22Rv1 (cell line): Measurements from ENCODE around the gene KLRK1.
A peak's percentile ranks its signal among the peaks of the same experiment; 100 is the strongest.
"Not testable (repeated sequence)": the region's sequence is repeated elsewhere in the genome, so short reads cannot be mapped to it uniquely, and the experiment has no call there.

Experiments used
- H3K27ac ChIP-seq: fragments of 450-650 bp; 2 replicates; pipeline ENCODE4 v1.5.1; 2017
- CTCF ChIP-seq: fragments of 450-650 bp; IDR thresholded peaks from 2 replicates; pipeline ENCODE4 v1.5.1; 2017; ENCODE audit warnings: mild to moderate bottlenecking
- ZFX ChIP-seq: fragments of 450-650 bp; IDR thresholded peaks from 2 replicates; pipeline ENCODE4 v1.6.1; 2017; ENCODE audit warnings: antibody characterized with exemption, borderline replicate concordance

KLRK1 gene

DNA sequence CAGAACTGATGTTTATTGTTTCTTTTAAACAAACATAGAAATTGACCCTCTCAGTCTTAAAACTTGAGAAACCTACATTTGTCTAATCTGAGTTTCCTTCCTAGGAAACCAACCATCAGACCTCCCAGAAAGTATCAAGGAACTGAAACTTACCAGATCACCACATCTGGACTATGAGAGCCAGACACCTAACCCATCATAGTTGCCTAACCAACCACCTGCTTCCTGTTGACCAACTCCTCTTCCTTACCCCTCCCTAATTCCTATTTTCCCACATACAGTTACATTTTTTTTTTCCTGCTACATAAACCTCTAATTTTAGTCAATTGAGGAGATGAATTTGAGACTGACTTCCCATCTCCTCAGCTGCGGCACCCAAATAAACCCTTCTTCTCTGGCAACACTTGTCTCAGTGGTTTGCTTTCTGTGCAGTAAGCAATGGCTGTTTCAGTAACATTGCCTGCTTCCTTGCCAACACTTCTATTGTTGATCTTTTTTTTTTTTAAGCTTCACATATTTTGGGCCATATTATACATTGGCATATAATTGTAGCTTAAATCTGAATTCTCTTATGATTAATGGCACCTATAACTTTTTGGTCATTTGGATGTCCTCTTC lies 47.8 kb downstream of the KLRK1 start:
- no peak overlapping the region for H3K27ac ChIP-seq
- TF ChIP-seq ZFX: no peak
- no peak for TF ChIP-seq CTCF

- H3K27ac ChIP-seq: not testable (repeated sequence)
These were observed 48.9 kb downstream of the KLRK1 start for GRCh38 chr12:10340946-10341345.

- H3K27ac ChIP-seq: no peak overlapping the region
- no peak for TF ChIP-seq ZFX
These were observed 50.6 kb downstream of the KLRK1 start for GRCh38 chr12:10339053-10339840.

DNA sequence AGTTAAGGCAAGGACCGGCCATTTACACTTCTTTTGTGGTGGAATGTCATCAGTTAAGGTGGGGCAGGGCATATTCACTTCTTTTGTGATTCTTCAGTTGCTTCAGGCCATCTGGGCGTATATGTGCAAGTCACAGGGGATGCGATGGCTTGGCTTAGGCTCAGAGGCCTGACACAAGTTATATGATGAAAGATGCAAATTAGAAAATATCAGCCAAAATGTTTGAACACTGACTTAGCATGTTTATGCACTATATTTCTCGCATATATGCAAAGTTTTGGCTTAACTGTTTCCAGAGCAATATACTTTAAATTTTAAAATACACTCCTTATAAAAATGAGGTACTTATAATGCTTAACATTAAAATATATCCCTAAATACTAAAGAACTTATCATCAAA lies 51.4 kb downstream of the KLRK1 start:
- H3K27ac ChIP-seq: not testable (repeated sequence)

DNA sequence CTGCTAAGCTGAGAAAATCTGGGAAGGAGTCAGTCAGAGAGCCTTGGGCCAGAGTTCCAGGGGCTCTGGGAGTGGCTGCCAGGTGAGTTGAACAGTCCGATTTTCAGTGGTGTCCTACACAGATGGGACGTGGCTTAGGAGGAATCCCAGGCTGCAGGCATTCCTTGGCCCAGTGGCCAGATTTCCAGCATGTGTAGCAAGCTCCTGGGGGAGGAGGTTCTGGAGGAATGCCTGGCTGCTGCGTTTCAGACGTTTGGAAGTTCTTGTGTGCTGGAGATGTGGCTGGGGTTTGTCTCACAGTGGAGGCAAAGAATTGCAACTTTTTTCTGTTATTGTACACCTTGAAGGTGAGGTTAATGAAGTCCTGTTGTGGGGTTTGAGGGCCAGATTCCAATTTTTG lies 53.6 kb downstream of the KLRK1 start:
- not testable (repeated sequence) for H3K27ac ChIP-seq

GRCh38 chr12:10331642-10332239 lies 58.1 kb downstream of the KLRK1 start:
- TF ChIP-seq ZFX (no peak), CTCF (peak; percentile 92)
- no peak overlapping the region for H3K27ac ChIP-seq

DNA sequence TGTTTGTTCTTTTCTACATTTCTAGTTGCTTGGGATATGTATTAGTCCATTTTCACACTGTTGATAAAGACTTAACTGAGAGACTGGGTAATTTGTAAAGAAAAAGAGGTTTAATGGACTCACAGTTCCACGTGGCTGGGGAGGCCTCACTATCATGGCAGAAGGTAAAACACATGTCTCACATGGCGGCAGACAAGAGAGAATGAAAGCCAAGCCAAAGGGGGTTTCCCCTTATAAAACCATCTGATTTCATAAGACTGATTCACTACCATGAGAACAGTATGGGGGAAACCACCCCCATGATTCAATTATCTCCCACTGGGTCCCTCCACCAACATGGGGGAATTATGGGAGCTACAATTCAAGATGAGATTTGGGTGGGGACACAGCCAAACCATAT lies 61.1 kb downstream of the KLRK1 start:
- not testable (repeated sequence) for H3K27ac ChIP-seq
